Coronary artery (tissue), 2 donors: Measurements from ENCODE around the gene SNAP91.
"Not testable (repeated sequence)": the region's sequence is repeated elsewhere in the genome, so short reads cannot be mapped to it uniquely, and the experiment has no call there.

Experiments used
- DNase-seq: peaks from one replicate; pipeline ENCODE4 v3.0.0-alpha.2; 2017; ENCODE audit warnings: low spot score
- H3K27ac ChIP-seq, 2 donors: fragments of 200-600 bp; sonication (generic); one replicate each; pipeline ENCODE4 v1.5.1; 2016 to 2019
- H3K4me3 ChIP-seq: fragments of 200-600 bp; sonication (generic); 2 replicates; pipeline ENCODE4 v1.5.1; 2016; ENCODE audit warnings: mild to moderate bottlenecking, moderate library complexity
- TF ChIP-seq, protein P1 (sequence below): fragments of 200-600 bp; sonication (generic); IDR thresholded peaks from one replicate; pipeline ENCODE4 v1.5.1; 2019; ENCODE audit warnings: antibody characterized with exemption

Gene SNAP91

DNA sequence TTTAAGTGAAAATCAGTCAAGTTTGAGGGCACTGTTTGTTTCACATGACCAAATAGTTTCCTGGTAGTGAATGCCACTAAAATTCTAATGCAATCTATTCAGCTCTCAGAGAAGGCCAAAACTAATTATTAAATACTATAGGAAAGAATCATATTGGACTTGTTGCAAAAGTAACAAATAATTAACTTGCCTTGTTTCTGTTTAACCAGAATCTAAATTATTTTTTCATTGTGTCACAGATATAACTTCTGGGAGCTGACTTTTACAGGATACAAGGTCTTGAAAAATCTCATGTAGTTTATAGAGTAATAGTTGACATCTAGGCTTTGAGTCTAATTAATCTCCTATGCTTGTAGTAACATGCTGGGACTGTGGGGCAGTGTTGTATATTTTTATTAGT lies 152.0 kb downstream of the SNAP91 start:
- Histone ChIP-seq H3K4me3 (no peak overlapping the region), H3K27ac (no peak overlapping the region)
- DNase-seq = no peak
- TF ChIP-seq, protein P1, sequence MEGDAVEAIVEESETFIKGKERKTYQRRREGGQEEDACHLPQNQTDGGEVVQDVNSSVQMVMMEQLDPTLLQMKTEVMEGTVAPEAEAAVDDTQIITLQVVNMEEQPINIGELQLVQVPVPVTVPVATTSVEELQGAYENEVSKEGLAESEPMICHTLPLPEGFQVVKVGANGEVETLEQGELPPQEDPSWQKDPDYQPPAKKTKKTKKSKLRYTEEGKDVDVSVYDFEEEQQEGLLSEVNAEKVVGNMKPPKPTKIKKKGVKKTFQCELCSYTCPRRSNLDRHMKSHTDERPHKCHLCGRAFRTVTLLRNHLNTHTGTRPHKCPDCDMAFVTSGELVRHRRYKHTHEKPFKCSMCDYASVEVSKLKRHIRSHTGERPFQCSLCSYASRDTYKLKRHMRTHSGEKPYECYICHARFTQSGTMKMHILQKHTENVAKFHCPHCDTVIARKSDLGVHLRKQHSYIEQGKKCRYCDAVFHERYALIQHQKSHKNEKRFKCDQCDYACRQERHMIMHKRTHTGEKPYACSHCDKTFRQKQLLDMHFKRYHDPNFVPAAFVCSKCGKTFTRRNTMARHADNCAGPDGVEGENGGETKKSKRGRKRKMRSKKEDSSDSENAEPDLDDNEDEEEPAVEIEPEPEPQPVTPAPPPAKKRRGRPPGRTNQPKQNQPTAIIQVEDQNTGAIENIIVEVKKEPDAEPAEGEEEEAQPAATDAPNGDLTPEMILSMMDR = no peak

DNA sequence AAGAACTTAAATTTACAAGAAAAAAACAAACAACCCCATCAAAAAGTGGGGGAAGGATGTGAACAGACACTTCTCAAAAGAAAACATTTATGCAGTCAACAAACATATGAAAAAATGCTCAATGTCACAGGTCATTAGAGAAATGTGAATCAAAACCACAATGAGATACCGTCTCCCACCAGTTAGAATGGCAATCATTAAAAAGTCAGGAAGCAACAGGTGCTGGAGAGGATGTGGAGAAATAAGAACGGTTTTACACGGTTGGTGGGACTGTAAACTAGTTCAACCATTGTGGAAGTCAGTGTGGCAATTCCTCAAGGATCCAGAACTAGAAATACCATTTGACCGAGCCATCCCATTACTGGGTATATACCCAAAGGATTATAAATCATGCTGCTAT lies 157.2 kb downstream of the SNAP91 start:
- H3K27ac ChIP-seq, DNase-seq, H3K4me3 ChIP-seq: not testable (repeated sequence)

DNA sequence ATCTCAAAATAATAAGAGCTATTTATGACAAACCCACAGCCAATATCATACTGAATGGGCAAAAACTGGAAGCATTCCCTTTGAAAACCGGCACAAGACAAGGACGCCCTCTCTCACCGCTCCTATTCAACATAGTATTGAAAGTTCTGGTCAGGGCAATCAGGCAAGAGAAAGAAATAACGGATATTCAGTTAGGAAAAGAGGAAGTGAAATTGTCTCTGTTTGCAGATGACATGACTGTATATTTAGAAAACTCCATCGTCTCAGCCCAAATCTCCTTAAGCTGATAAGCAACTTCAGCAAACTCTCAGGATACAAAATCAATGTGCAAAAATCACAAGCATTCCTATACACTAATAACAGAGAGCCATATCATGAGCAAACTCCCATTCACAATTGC lies 158.4 kb downstream of the SNAP91 start:
- not testable (repeated sequence) for H3K27ac ChIP-seq, DNase-seq, H3K4me3 ChIP-seq

DNA sequence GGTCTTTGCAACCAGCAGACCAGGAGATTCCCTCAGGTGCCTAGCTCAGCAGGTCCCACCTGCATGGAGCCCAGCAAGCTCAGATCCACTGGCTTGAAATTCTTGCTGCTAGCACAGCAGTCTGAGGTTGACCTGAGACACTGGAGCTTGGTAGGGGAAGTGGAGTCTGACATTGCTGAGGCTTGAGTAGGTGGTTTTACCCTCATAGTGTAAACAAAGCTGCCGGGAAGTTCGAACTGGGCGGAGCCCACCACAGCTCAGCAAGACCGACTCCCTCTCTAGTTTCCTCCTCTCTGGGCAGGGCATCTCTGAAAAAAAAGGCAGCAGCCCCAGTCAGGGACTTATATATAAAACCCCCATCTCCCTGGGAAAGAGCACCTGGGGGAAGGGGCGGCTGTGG lies 162.3 kb downstream of the SNAP91 start:
- no peak overlapping the region for H3K4me3 ChIP-seq
- no peak for DNase-seq
- TF ChIP-seq, protein P1 = no peak

DNA sequence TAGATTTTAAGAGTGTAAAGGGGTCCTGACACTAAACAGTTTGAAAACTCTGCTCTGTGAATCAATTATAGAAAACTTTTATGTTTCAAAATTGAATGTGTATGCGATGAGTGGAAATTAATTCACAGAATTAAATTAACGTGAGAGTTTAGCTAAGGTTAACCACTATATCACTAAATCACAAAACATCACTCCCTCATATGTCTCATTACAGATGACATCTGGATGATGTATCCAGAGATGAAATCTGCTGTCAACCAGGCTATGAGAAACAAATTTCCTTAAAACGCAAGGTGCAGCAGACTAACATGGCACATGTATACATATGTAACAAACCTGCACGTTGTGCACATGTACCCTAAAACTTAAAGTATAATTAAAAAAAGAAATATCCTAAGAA lies 169.2 kb downstream of the SNAP91 start:
- Histone ChIP-seq H3K4me3 (no peak overlapping the region), H3K27ac (no peak overlapping the region)
- TF ChIP-seq, protein P1 = no peak
- DNase-seq = no peak

More for the DNA sequence above, 162.3 kb downstream of the SNAP91 start:
- no peak overlapping the region for H3K27ac ChIP-seq

DNA sequence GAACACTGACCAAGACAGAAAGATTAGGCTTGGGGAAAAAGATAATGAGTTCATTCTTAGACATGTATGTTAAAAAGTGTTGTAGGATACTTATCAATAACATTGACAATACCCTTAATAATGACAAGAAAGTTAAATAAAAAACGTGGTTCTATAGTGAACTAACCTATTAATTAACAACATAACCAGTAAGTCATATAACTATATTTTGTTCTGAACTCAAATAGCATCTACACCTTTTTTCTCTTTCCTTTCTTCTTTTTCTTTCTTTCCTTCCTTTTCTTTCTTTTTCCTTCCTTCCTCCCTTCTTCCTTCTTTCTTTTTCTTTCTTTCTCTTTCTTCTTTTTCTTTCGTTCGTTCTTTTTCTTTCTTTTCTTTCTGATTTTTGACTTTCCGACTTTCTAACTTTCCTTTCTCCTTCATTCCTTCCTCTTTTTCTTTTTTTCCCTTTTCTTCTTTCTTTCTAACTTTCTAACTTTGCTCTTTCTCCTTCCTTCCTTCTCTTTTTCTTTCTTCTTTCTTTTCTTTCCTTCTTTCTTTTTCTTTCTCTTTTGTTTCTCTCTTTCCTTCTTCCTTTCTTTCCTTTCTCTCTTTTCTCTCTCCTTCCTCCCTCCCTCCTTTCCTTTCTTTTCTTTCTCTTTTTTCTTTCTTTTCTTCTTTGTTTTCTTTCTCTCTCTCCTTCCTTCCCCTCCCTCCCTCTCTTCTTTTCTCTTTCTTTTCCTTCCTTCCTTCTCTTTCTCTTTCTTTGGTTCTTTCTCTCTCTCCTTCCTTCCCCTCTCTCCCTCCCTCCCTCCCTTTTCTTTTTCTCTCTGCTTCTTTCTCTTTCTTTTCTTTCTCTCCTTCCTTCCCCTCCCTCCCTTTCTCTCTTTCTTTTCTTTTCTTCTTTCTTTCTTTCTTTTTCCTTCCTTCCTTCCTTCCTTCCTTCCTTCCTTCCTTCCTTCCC lies 172.0 kb downstream of the SNAP91 start:
- TF ChIP-seq, protein P1 = no peak
- H3K4me3 ChIP-seq = no peak overlapping the region
- no peak overlapping the region for H3K27ac ChIP-seq
- no peak for DNase-seq

DNA sequence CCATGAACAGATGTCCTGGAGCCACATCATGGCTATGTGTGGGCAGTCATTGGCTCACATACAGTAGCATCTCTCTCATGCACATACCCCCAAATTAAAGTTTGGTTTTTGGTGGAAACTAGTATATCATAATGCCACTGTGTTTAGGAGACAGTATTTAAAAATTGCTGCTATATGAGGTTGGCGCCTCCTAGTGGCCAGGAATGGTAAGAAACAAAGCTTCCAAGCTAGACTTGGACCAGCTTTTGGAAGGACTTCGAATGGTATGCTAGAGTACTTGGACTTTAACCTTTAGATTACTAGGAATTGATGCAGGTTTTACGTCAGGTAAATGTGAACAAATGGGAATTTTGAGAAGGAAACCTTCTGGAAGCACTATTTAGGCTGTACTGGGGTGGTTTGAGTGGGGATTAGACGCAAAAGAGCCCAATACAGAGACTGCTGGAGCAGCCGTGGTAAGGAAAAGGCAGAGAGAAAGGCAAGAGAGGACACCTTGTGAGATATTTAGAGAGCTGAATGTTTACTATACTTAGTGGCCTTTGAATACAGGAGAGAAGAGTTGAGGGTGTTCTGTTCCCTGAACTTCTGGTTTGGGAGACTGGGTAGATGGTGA lies 172.8 kb downstream of the SNAP91 start:
- no peak overlapping the region for H3K4me3 ChIP-seq
- TF ChIP-seq, protein P1 = peak; percentile 19
- no peak for DNase-seq
- H3K27ac ChIP-seq = no peak overlapping the region
